PC-9 (cell line): ENCODE data around the gene SNX33.

Experiments
- CTCF ChIP-seq: fragments of 200-600 bp; sonication (generic); conservative IDR thresholded peaks from 2 replicates; pipeline ENCODE4 v1.6.1; 2017; ENCODE audit warnings: mixed run types, antibody characterized with exemption, mild to moderate bottlenecking, moderate library complexity
- EZH2 ChIP-seq: fragments of 200-600 bp; sonication (generic); IDR thresholded peaks from 2 replicates; pipeline ENCODE4 v1.8.0; 2017; ENCODE audit warnings: antibody characterized with exemption, low read depth

GRCh38 chr15:75650908-75651809, 3.4 kb downstream of the SNX33 start:
- TF ChIP-seq CTCF (no peak), EZH2 (no peak)
